KOPT-K1 (cell line): ENCODE measurements around the gene PCDHGA5.
"Not testable (repeated sequence)": the region's sequence is repeated elsewhere in the genome, so short reads cannot be mapped to it uniquely, and the experiment has no call there.

Experiments used
- H3K27ac ChIP-seq: fragments of 200-600 bp; sonication (generic); 2 replicates; pipeline ENCODE4 v1.5.1; 2016; ENCODE audit warnings: antibody characterized with exemption, mild to moderate bottlenecking, low read depth, low read length; ENCODE audit not compliant: poor library complexity, severe bottlenecking
- H3K36me3 ChIP-seq: fragments of 200-600 bp; sonication (generic); 2 replicates; pipeline ENCODE4 v1.5.1; 2017; ENCODE audit warnings: antibody characterized with exemption, mild to moderate bottlenecking, low read length, moderate library complexity; ENCODE audit not compliant: insufficient read depth
- H3K9me3 ChIP-seq: fragments of 200-600 bp; sonication (generic); 2 replicates; pipeline ENCODE4 v1.5.1; 2017; ENCODE audit warnings: antibody characterized with exemption, low read length, mild to moderate bottlenecking; ENCODE audit not compliant: insufficient read depth, poor library complexity, severe bottlenecking

The PCDHGA5 gene

DNA sequence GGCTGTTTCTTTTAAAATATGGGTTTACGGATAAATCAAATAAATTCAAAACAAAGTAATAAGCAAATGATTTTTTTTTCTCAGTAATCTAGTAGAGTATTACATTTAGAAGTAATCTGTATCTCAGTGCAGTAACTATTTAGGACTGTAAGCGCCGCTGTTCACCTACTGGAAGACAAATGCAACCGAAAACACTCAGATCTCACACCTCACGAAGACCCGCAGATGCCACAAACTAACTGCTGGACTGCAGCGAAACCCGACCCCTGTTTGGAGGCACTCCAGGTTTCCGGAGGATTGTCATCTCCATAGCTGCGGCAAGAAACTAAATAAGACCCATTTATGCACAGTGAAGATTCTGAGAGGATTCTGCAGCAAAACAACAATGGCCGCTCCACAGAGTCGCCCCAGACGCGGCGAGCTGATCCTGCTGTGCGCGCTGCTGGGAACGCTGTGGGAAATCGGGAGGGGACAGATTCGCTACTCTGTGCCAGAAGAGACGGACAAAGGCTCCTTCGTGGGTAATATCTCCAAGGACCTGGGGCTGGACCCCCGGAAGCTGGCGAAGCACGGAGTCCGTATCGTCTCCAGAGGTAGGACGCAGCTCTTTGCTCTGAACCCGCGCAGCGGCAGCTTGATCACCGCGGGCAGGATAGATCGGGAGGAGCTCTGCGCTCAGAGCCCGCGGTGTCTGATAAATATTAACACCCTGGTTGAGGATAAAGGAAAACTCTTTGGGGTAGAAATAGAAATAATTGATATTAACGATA is 28.7 kb downstream of the PCDHGA5 start, which contains the start of gene PCDHGA8:
TSS of gene PCDHGA8 (plus strand) at position 205 of the 770 bp plus-strand sequence. CDS start at position 386, 181 bp downstream.
- Histone ChIP-seq H3K36me3 (no peaks in the 10 kb centered on the region), H3K27ac (no peak within 1 kb of the TSS), H3K9me3 (no peaks in the 10 kb centered on the region)

DNA sequence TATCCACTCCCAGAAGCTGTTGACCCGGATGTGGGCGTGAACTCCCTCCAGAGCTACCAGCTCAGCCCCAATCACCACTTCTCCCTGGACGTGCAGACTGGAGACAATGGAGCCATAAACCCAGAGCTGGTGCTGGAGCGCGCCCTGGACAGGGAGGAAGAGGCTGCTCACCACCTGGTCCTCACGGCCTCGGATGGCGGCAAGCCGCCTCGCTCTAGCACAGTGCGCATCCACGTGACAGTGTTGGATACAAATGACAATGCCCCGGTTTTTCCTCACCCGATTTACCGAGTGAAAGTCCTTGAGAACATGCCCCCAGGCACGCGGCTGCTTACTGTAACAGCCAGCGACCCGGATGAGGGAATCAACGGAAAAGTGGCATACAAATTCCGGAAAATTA is 29.3 kb downstream of the PCDHGA5 start:
- Histone ChIP-seq H3K27ac (no peak overlapping the region), H3K9me3 (no peaks in the 10 kb centered on the region), H3K36me3 (no peaks in the 10 kb centered on the region)

GRCh38 chr5:141394401-141395187 is 30.6 kb downstream of the PCDHGA5 start:
- not testable (repeated sequence) for H3K36me3 ChIP-seq, H3K27ac ChIP-seq, H3K9me3 ChIP-seq

- not testable (repeated sequence) for H3K27ac ChIP-seq, H3K36me3 ChIP-seq, H3K9me3 ChIP-seq
These were observed 34.0 kb downstream of the PCDHGA5 start, which contains the start of gene PCDHGB5 for GRCh38 chr5:141397756-141398551. PCDHGB5 (plus strand) TSS chr5:141397947; CDS start chr5:141398128, 181 bp downstream.

DNA sequence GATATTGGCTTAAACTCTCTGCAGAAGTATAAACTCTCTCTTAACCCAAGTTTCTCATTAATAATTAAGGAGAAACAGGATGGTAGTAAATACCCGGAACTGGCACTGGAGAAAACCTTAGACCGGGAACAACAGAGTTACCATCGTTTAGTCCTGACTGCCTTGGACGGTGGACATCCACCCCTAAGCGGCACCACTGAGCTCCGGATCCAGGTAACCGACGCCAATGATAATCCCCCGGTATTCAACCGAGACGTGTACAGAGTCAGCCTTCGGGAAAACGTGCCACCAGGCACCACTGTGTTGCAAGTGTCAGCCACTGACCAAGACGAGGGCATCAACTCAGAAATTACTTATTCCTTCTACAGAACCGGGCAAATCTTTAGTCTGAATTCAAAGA is 34.6 kb downstream of the PCDHGA5 start:
- H3K9me3 ChIP-seq: peaks cover 3% of the 10 kb centered on the region
- H3K36me3 ChIP-seq: no peaks in the 10 kb centered on the region
- H3K27ac ChIP-seq: no peak overlapping the region

DNA sequence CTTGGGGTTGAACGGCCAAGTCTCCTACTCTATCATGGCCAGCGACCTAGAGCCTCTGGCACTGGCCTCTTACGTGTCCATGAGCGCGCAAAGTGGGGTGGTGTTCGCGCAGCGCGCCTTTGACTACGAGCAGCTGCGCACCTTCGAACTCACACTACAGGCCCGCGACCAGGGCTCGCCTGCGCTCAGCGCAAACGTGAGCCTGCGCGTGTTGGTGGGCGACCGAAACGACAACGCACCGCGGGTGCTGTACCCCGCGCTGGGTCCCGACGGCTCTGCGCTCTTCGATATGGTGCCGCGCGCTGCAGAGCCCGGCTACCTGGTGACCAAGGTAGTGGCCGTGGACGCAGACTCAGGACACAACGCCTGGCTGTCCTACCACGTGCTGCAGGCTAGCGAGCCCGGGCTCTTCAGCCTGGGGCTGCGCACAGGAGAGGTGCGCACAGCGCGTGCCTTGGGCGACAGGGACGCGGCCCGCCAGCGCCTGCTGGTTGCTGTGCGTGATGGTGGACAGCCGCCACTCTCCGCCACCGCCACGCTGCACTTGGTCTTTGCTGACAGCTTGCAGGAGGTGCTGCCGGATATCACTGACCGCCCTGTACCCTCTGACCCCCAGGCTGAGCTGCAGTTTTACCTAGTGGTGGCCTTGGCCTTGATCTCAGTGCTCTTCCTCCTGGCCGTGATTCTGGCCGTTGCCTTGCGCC is 35.7 kb downstream of the PCDHGA5 start:
- Histone ChIP-seq H3K27ac (no peak overlapping the region), H3K9me3 (peaks cover 3% of the 10 kb centered on the region), H3K36me3 (no peaks in the 10 kb centered on the region)

- peaks cover 3% of the 10 kb centered on the region for H3K9me3 ChIP-seq
These were observed 38.7 kb downstream of the PCDHGA5 start, which contains the start of gene PCDHGA9 for GRCh38 chr5:141402553-141403243. PCDHGA9 (plus strand) TSS chr5:141402778; CDS start chr5:141402953, 175 bp downstream.

DNA sequence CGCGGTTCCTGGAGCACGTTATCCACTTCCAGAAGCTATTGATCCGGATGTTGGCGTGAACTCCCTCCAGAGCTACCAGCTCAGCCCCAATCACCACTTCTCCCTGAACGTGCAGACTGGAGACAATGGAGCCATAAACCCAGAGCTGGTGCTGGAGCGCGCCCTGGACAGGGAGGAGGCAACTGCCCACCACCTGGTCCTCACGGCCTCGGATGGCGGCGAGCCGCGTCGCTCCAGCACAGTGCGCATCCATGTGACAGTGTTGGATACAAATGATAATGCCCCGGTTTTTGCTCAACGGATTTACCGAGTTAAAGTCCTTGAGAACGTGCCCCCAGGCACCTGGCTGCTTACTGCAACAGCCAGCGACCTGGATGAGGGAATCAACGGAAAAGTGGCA is 39.4 kb downstream of the PCDHGA5 start:
- Histone ChIP-seq H3K36me3 (no peaks in the 10 kb centered on the region), H3K27ac (no peak overlapping the region), H3K9me3 (peaks cover 3% of the 10 kb centered on the region)

More at GRCh38 chr5:141402553-141403243, 38.7 kb downstream of the PCDHGA5 start, which contains the start of gene PCDHGA9:
- H3K27ac ChIP-seq: no peak within 1 kb of the TSS
- no peaks in the 10 kb centered on the region for H3K36me3 ChIP-seq

GRCh38 chr5:141407790-141408505 is 44.0 kb downstream of the PCDHGA5 start, which contains the start of gene PCDHGB6:
PCDHGB6 (plus strand) TSS chr5:141408021; CDS start chr5:141408203, 182 bp downstream.
- not testable (repeated sequence) for H3K27ac ChIP-seq, H3K9me3 ChIP-seq, H3K36me3 ChIP-seq

GRCh38 chr5:141409598-141410306 is 45.8 kb downstream of the PCDHGA5 start:
- no peaks in the 10 kb centered on the region for H3K36me3 ChIP-seq
- H3K27ac ChIP-seq: no peak overlapping the region
- H3K9me3 ChIP-seq: no peaks in the 10 kb centered on the region

DNA sequence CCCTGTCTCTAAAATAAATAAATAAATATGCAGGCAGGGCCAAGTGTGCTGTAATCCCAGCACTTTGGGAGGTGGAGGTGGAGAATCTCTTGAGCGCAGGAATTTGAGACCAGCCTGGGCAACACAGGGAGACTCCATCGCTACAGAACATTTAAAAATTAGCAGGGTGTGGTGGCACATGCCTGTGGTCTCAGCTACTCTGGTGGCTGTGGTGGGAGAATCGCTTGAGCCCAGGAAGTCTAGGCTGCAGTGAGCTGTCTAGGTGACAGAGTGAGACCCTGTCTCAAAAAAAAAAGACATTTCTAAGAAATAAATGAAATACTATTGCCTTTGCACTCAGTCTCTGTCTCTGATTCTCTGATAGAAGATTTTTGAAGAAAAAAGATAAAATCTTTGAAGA is 47.6 kb downstream of the PCDHGA5 start:
- H3K9me3 ChIP-seq: no peaks in the 10 kb centered on the region
- no peaks in the 10 kb centered on the region for H3K36me3 ChIP-seq

GRCh38 chr5:141412854-141413539 is 49.0 kb downstream of the PCDHGA5 start, which contains the start of gene PCDHGA10:
PCDHGA10 (plus strand) TSS chr5:141412987; CDS start chr5:141413176, 189 bp downstream.
- Histone ChIP-seq H3K27ac (no peak within 1 kb of the TSS), H3K36me3 (no peaks in the 10 kb centered on the region), H3K9me3 (no peaks in the 10 kb centered on the region)

More for the DNA sequence above, 47.6 kb downstream of the PCDHGA5 start:
- H3K27ac ChIP-seq: no peak overlapping the region
